BE2C (cell line): ENCODE data around the gene DCXR.

Experiments used
- DNase-seq: peaks from one replicate; pipeline ENCODE4 v3.0.0-alpha.2; 2020
- H3K27me3 ChIP-seq: fragments of 250-450 bp; sonication (Bioruptor Pico); 2 replicates; pipeline ENCODE4 v1.5.1; 2020; ENCODE audit warnings: mild to moderate bottlenecking
- H3K36me3 ChIP-seq: fragments of 250-450 bp; sonication (Bioruptor Pico); 2 replicates; pipeline ENCODE4 v1.5.1; 2020; ENCODE audit warnings: mild to moderate bottlenecking
- H3K4me1 ChIP-seq: fragments of 250-450 bp; sonication (Bioruptor Pico); 2 replicates; pipeline ENCODE4 v1.5.1; 2020
- H3K4me3 ChIP-seq: 2 replicates; pipeline ENCODE4 v1.5.1; 2011; ENCODE audit warnings: low read depth, low read length
- H3K9me3 ChIP-seq: fragments of 250-450 bp; sonication (Bioruptor Pico); 2 replicates; pipeline ENCODE4 v1.5.1; 2020
- CTCF ChIP-seq: IDR thresholded peaks from 2 replicates; pipeline ENCODE4 v1.5.1; 2012; ENCODE audit warnings: mild to moderate bottlenecking, low read depth, low read length

Gene DCXR

GRCh38 chr17:82052638-82053059 is 15.2 kb upstream of the DCXR start:
- H3K4me1 ChIP-seq = no peaks in the 10 kb centered on the region
- 0 out of 2 replicates have a peak, but pooled peaks cover 3% of the 10 kb centered on the region for H3K27me3 ChIP-seq
- peaks cover 44% of the 10 kb centered on the region for H3K36me3 ChIP-seq

DNA sequence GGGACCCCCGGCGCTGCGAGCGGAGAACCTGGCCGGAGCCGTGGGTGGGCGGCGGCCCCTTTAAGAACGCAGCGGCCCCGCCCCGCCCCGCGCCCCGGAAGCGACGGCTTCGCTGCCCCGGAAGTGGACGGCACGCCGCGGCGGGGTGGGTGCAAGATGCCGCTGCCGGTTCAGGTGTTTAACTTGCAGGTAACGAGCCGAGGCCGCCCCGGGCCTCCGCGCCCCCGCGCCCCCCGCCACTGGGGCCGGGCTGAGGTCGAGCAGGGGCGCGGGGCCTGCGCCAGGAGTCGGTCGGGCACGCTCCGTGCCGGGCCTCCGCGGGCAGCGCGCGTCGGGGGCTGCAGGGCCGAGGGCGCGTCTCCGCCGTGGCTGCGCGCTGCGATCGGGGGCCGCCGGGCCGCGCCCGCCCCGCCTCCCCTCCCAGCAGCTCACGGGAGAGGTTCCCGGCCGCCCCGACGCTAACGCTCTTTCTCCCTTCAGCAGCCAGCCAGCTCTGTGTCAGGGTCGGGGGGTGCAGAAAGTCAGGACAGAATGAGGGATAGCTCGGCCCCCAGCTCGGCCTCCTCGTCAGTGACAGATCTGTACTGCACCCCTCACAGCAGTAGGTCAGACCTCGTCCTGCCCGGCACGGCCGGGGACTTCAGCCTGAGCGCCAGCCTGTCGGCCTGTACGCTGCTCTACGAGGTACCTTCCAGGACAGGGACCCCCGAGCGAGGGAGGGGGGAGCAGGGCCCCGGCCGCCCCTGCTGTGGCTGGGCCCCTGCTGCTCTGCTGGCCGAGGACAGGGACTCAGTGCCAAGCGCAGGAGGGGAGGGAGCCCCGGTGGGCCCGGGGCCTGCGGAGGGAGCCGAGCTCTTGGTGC is 14.5 kb upstream of the DCXR start, which contains the start of the genes GPS1 and RFNG:
Gene GPS1 (plus strand): TSS at position 123 of the 862 bp plus-strand sequence. CDS start 34 bp downstream, at position 157.
Gene RFNG (minus strand): TSS at position 36 of the 862 bp plus-strand sequence. CDS start 45 bp downstream, outside the sequence.
- no peak for TF ChIP-seq CTCF
- no peaks in the 10 kb centered on the region for H3K9me3 ChIP-seq
- H3K4me3 ChIP-seq = peak within 1 kb of the TSS; percentile 86
- peak; percentile 84 for DNase-seq
- peaks cover 37% of the 10 kb centered on the region for H3K36me3 ChIP-seq
- no peaks in the 10 kb centered on the region for H3K4me1 ChIP-seq
- 0 out of 2 replicates have a peak, but pooled peaks cover 3% of the 10 kb centered on the region for H3K27me3 ChIP-seq

More at GRCh38 chr17:82052638-82053059, 15.2 kb upstream of the DCXR start:
- DNase-seq = no peak
- H3K9me3 ChIP-seq = no peaks in the 10 kb centered on the region
- H3K4me3 ChIP-seq = peak overlapping the region; percentile 86
- no peak for TF ChIP-seq CTCF

DNA sequence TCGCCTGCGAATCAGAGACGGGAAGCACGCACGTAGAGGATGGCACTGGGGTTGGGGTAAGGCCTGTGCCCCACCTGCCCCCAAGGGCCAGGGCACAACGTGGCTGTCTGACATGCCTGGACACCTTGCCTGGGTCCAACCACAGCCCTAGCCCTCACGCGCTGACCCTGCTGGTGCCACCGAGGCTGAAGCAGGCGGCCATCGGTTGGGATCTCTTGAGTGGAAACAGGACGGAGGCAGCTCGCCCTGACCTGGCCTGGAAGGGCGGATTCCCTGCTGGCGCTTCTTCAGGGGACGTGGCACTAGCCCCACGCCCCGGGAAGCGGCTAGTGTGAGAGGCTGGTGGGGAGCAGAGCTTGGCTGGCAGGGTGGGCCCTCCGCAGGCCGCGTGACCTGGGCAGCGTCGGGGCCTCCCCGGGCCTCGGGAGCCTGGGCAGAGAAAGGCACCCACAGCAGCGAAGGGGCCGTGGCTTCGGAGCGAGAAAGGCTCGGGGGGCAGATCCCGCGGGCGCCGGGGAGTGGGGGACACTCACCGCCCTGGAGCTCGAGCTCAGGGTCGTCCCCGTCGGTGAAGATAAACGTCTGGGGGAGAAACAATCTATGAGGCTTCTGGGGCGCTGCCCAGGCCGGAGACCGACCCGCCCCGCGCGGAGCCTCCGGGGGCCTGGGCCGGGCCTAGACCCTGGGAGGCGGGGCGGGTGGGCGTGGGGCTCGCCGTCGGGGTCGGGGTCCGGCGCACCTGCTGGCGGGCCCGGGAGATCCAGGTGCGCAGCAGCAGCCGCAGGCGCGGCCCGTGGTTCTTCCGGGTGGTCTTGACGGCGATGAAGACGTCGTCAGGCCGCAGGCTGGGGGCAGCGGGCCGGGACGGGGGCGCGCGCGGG is 13.5 kb upstream of the DCXR start:
- Histone ChIP-seq H3K4me1 (no peaks in the 10 kb centered on the region), H3K36me3 (peaks cover 27% of the 10 kb centered on the region), H3K27me3 (0 out of 2 replicates have a peak, but pooled peaks cover 3% of the 10 kb centered on the region), H3K4me3 (peak overlapping the region; percentile 53), H3K9me3 (no peaks in the 10 kb centered on the region)
- TF ChIP-seq CTCF = no peak
- no peak for DNase-seq

DNA sequence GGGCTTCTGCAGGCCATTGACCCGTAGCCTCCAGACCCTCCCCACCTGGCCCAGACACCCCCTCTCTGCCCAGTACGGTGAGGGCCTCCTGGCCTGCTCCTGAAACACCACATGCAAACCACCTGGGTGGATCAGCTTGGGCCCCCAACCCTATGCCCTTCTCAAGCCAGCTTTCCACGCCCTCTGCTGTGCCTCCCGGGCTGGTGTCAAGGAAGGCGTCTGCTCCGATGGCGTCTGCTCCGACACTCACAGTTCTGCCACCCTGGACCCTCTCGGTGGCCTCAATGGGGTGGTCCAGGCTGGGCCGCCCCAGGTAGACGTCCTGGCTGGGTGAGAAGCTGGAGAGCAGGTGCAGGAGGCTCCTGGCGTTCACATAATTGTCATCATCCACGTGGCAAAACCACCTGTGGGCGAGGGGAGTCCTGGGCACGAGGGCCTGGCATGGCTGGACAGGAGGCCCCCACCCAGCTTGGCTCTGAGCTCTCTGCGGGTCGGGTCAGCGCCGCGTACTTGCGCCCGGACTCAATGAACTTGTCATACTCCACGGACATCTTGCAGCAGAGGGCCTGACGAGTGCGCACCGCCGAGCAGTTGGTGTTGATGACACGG is 12.8 kb upstream of the DCXR start:
- Histone ChIP-seq H3K36me3 (peaks cover 22% of the 10 kb centered on the region), H3K4me3 (peak overlapping the region; percentile 53), H3K9me3 (no peaks in the 10 kb centered on the region), H3K27me3 (0 out of 2 replicates have a peak, but pooled peaks cover 3% of the 10 kb centered on the region), H3K4me1 (no peaks in the 10 kb centered on the region)
- no peak for TF ChIP-seq CTCF
- no peak for DNase-seq

- Histone ChIP-seq H3K27me3 (0 out of 2 replicates have a peak, but pooled peaks cover 3% of the 10 kb centered on the region), H3K9me3 (no peaks in the 10 kb centered on the region), H3K4me3 (no peak overlapping the region), H3K36me3 (peaks cover 15% of the 10 kb centered on the region), H3K4me1 (no peaks in the 10 kb centered on the region)
- no peak for DNase-seq
- no peak for TF ChIP-seq CTCF
Measured at GRCh38 chr17:82049521-82049971, 12.0 kb upstream of the DCXR start.
